ENCODE data around the gene LINGO1.

Gene LINGO1

DNA sequence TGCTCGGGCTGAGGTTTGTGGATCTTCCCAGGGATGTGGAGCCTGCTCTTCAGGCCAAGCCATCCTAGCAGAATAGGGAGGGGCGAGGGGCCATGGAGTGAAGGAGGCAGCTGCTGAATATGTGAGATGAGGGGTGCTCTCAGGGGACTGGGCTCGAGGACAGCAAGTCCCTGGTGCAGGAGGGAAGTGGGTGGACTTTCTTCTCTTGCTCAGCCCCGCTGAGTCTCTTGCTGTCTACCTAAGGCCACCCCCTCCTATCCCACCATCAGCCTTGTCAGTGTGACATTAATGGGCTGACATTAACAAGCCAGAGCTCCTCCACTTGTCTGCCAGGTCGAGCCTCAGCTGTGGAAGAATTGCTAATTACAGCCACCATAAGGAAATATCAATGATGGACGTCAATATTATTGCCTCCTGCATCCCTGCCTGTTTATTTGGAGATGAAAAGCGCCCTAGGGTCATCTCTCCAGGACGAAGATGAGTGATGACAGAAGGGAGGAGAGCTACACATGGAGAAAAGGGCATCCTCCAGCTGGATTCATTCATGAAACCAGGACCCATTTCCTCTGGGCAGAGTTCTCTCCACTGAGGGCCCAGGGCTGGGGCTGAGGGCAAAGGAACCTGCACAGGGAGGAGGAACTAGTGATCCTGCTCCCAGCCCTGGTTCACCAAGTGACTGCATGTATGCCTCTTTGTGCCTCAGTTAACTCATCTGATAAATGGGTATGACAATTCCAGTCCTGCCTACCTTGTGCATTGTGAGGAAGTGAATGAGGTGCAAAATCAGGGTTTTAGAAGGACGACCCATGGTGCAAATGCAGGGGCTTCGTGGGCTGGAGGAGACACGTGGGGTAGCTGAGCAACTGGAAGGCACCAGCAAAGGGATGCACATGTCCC is 34.9 kb upstream of the LINGO1 start:
- no peak overlapping the region for H3K9ac ChIP-seq (ENCODE audit: low read length)
- H3K9me3 ChIP-seq (ENCODE audit: control insufficient read depth, low read length): no peaks in the 10 kb centered on the region
- no peaks in the 10 kb centered on the region for H3K36me3 ChIP-seq (ENCODE audit: control insufficient read depth, insufficient read depth, low read length)
- H3K4me3 ChIP-seq (ENCODE audit: low read length): no peak overlapping the region
- peaks cover 29% of the 10 kb centered on the region for H3K27me3 ChIP-seq (ENCODE audit: control insufficient read depth, insufficient read depth, low read length)
- no peaks in the 10 kb centered on the region for H3K4me1 ChIP-seq (ENCODE audit: control insufficient read depth, insufficient read depth, low read length)

GRCh38 chr15:77666296-77666660 is 33.6 kb upstream of the LINGO1 start:
- H3K27me3 ChIP-seq (ENCODE audit: control insufficient read depth, insufficient read depth, low read length): peaks cover 28% of the 10 kb centered on the region
- H3K36me3 ChIP-seq (ENCODE audit: control insufficient read depth, insufficient read depth, low read length): no peaks in the 10 kb centered on the region
- no peaks in the 10 kb centered on the region for H3K4me1 ChIP-seq (ENCODE audit: control insufficient read depth, insufficient read depth, low read length)
- no peaks in the 10 kb centered on the region for H3K9me3 ChIP-seq (ENCODE audit: control insufficient read depth, low read length)
- no peak overlapping the region for H3K9ac ChIP-seq (ENCODE audit: low read length)
- H3K4me3 ChIP-seq (ENCODE audit: low read length): no peak overlapping the region

DNA sequence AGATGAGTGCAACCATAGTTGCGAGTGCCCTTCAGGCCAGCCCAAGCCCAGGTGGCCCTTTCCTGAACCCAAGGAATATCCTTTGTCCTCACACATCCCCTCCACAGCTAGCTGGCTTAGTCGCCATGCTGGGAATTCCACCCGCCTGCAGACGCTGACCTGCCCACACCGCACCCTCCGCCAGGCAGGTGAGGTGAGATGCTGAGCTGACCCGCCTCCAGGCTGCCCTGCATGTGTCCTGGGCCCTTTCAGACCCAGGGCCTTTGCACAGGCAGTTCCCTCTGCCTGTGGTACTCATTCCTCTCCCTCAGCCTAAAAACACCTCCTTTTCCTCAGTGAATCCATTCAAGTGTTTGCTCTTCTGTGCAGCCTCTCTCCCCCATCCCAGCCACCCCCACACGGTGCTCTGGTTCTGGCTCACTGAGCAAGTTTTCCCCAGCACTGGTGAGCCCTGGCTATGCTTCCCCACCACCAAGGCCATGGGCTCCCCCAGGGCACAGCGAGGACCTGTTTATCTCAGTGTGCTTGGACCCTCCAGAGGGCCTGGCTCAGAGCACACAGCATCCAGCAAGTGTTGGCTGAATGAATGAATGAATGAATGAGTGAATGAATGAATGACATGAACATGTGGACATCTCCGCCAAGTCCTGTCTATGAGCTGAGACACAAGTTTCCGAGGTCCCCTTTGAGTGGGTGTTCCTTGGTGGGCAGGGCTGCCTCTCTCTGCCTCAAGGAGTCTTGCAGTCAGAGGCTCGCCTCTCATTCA is 33.0 kb upstream of the LINGO1 start:
- H3K9me3 ChIP-seq (ENCODE audit: control insufficient read depth, low read length): no peaks in the 10 kb centered on the region
- no peaks in the 10 kb centered on the region for H3K4me1 ChIP-seq (ENCODE audit: control insufficient read depth, insufficient read depth, low read length)
- no peaks in the 10 kb centered on the region for H3K36me3 ChIP-seq (ENCODE audit: control insufficient read depth, insufficient read depth, low read length)
- no peak overlapping the region for H3K9ac ChIP-seq (ENCODE audit: low read length)
- H3K27me3 ChIP-seq (ENCODE audit: control insufficient read depth, insufficient read depth, low read length): peaks cover 30% of the 10 kb centered on the region
- H3K4me3 ChIP-seq (ENCODE audit: low read length): no peak overlapping the region

DNA sequence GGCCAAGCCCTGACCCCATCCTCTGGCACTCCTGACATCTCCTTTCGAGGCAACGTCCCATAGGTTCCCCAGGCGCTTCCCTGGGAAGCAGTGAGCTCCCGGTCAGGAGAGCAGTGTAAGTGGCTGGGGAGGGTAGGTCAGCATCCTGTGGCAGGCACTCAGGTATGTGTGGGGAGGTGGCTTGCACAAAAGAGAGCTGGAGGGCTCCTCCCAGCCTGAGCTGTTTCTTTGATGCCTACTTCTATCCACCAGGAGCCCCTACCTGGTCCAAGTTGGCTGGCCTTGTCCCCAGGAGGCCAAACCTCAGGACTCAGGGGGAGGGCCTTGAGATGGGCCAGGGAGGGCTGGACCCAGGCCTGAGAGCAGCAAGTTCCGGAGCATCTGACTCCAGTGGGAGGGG is 31.7 kb upstream of the LINGO1 start:
- Histone ChIP-seq H3K36me3 (ENCODE audit: control insufficient read depth, insufficient read depth, low read length) (no peaks in the 10 kb centered on the region), H3K9me3 (ENCODE audit: control insufficient read depth, low read length) (no peaks in the 10 kb centered on the region), H3K4me1 (ENCODE audit: control insufficient read depth, insufficient read depth, low read length) (no peaks in the 10 kb centered on the region), H3K9ac (ENCODE audit: low read length) (no peak overlapping the region), H3K27me3 (ENCODE audit: control insufficient read depth, insufficient read depth, low read length) (peaks cover 30% of the 10 kb centered on the region), H3K4me3 (ENCODE audit: low read length) (no peak overlapping the region)

DNA sequence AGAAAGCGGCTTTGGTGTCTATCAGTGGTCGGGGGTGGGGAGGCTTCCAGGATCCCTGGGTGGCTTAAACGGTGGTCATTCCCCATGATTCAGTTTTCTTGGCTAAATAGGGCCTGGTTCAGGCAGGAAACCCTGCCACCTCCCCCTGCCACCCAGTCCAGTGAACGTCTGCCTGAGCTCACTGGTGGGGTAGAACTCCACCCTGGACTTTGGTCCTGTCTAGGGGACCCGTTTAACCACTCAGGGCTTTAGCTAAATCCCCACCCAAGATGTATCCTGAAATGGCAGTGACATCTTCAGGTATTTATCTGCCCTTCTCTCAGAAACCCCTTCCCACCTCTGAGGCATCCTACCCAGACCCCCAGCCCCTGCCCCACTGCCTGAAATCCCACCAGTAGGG is 30.5 kb upstream of the LINGO1 start:
- no peaks in the 10 kb centered on the region for H3K9me3 ChIP-seq (ENCODE audit: control insufficient read depth, low read length)
- H3K4me3 ChIP-seq (ENCODE audit: low read length): no peak overlapping the region
- H3K27me3 ChIP-seq (ENCODE audit: control insufficient read depth, insufficient read depth, low read length): peaks cover 30% of the 10 kb centered on the region
- no peak overlapping the region for H3K9ac ChIP-seq (ENCODE audit: low read length)
- no peaks in the 10 kb centered on the region for H3K36me3 ChIP-seq (ENCODE audit: control insufficient read depth, insufficient read depth, low read length)
- no peaks in the 10 kb centered on the region for H3K4me1 ChIP-seq (ENCODE audit: control insufficient read depth, insufficient read depth, low read length)

GRCh38 chr15:77659350-77660321 is 26.9 kb upstream of the LINGO1 start:
- Histone ChIP-seq H3K9me3 (ENCODE audit: control insufficient read depth, low read length) (no peaks in the 10 kb centered on the region), H3K4me3 (ENCODE audit: low read length) (no peak overlapping the region), H3K27me3 (ENCODE audit: control insufficient read depth, insufficient read depth, low read length) (peaks cover 24% of the 10 kb centered on the region), H3K36me3 (ENCODE audit: control insufficient read depth, insufficient read depth, low read length) (no peaks in the 10 kb centered on the region), H3K4me1 (ENCODE audit: control insufficient read depth, insufficient read depth, low read length) (no peaks in the 10 kb centered on the region), H3K9ac (ENCODE audit: low read length) (no peak overlapping the region)

DNA sequence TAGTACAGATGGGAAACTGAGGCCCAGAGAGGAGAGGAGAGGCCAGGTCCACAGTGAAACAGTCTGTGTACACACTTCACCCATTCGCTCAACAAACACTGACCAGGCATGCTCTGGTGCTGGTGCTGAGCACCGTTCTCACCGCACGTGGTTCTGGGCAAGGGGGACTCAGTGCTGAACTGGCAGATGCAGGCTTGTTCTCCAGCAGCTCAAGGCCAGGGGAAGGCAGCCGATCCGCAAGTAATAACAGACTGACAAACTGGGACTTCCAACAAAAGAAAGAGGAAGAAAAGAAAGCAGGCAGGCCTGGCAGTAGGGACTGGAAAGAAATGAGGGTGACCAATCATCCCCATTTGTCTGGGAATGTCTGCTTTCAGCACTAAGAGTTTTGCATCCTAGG is 25.6 kb upstream of the LINGO1 start:
- Histone ChIP-seq H3K9ac (ENCODE audit: low read length) (no peak overlapping the region), H3K4me3 (ENCODE audit: low read length) (no peak overlapping the region), H3K27me3 (ENCODE audit: control insufficient read depth, insufficient read depth, low read length) (peaks cover 25% of the 10 kb centered on the region), H3K4me1 (ENCODE audit: control insufficient read depth, insufficient read depth, low read length) (no peaks in the 10 kb centered on the region), H3K36me3 (ENCODE audit: control insufficient read depth, insufficient read depth, low read length) (no peaks in the 10 kb centered on the region), H3K9me3 (ENCODE audit: control insufficient read depth, low read length) (no peaks in the 10 kb centered on the region)

GRCh38 chr15:77657634-77658238 is 25.0 kb upstream of the LINGO1 start:
- Histone ChIP-seq H3K9ac (ENCODE audit: low read length) (no peak overlapping the region), H3K9me3 (ENCODE audit: control insufficient read depth, low read length) (no peaks in the 10 kb centered on the region), H3K27me3 (ENCODE audit: control insufficient read depth, insufficient read depth, low read length) (peaks cover 27% of the 10 kb centered on the region), H3K36me3 (ENCODE audit: control insufficient read depth, insufficient read depth, low read length) (no peaks in the 10 kb centered on the region), H3K4me1 (ENCODE audit: control insufficient read depth, insufficient read depth, low read length) (no peaks in the 10 kb centered on the region), H3K4me3 (ENCODE audit: low read length) (no peak overlapping the region)

- Histone ChIP-seq H3K9ac (ENCODE audit: low read length) (no peak overlapping the region), H3K9me3 (ENCODE audit: control insufficient read depth, low read length) (no peaks in the 10 kb centered on the region), H3K36me3 (ENCODE audit: control insufficient read depth, insufficient read depth, low read length) (no peaks in the 10 kb centered on the region), H3K4me1 (ENCODE audit: control insufficient read depth, insufficient read depth, low read length) (no peaks in the 10 kb centered on the region), H3K4me3 (ENCODE audit: low read length) (no peak overlapping the region), H3K27me3 (ENCODE audit: control insufficient read depth, insufficient read depth, low read length) (peaks cover 25% of the 10 kb centered on the region)
Measured at GRCh38 chr15:77656294-77656693, 23.6 kb upstream of the LINGO1 start.

GRCh38 chr15:77654975-77655374 is 22.3 kb upstream of the LINGO1 start:
- H3K27me3 ChIP-seq (ENCODE audit: control insufficient read depth, insufficient read depth, low read length): peaks cover 13% of the 10 kb centered on the region
- no peaks in the 10 kb centered on the region for H3K9me3 ChIP-seq (ENCODE audit: control insufficient read depth, low read length)
- no peaks in the 10 kb centered on the region for H3K4me1 ChIP-seq (ENCODE audit: control insufficient read depth, insufficient read depth, low read length)
- H3K4me3 ChIP-seq (ENCODE audit: low read length): no peak overlapping the region
- no peaks in the 10 kb centered on the region for H3K36me3 ChIP-seq (ENCODE audit: control insufficient read depth, insufficient read depth, low read length)
- no peak overlapping the region for H3K9ac ChIP-seq (ENCODE audit: low read length)

DNA sequence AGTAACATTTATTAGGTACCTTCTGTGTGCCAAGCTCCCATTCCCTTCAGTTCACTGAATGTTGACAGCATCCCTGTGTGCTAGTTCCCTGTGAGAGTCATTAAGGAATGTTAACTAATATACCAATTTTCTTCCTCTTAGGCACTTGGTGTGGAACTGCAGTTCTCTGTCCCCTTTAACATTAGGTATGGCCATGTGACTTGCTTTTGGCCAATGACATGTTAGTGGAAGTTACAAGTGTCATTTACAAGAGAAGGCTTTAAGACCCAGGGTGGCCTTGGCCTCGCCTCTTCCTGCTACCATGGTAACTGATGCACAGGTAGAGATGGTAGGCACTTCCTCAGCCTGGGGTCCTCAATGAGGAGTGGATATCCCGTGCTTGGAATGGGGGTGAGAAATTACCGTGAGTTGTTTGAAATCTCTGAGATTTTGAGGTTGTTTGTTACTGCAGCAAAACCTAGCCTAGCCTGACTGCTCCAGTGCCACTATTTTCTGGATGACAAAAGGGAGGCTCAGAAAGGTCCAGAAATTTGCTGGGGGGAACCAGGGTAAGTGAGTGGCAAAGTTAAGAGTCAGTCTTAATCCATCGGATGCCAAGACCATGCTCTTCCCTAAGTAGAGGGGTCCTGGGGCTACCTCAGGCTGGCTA is 21.2 kb upstream of the LINGO1 start:
- Histone ChIP-seq H3K4me1 (ENCODE audit: control insufficient read depth, insufficient read depth, low read length) (no peaks in the 10 kb centered on the region), H3K27me3 (ENCODE audit: control insufficient read depth, insufficient read depth, low read length) (peaks cover 13% of the 10 kb centered on the region), H3K4me3 (ENCODE audit: low read length) (no peak overlapping the region), H3K9me3 (ENCODE audit: control insufficient read depth, low read length) (no peaks in the 10 kb centered on the region), H3K36me3 (ENCODE audit: control insufficient read depth, insufficient read depth, low read length) (no peaks in the 10 kb centered on the region), H3K9ac (ENCODE audit: low read length) (no peak overlapping the region)

All from mucosa of stomach (tissue), 1 donor.